ENCODE measurements around the gene MTMR11.

The MTMR11 gene

GRCh38 chr1:149881876-149882275 lies 54.8 kb downstream of the MTMR11 start:
- Histone ChIP-seq H3K79me2 (ENCODE audit: control insufficient read depth, insufficient read depth, low read length, poor library complexity) (peaks cover under 1% of the 10 kb centered on the region), H3K4me3 (ENCODE audit: low read depth, low read length) (no peak overlapping the region), H2BK5ac (ENCODE audit: low read depth, low read length, poor library complexity) (no peak overlapping the region), H3K4ac (ENCODE audit: low read depth, low read length) (no peak overlapping the region), H2AK5ac (ENCODE audit: low read length) (no peak overlapping the region), H2BK120ac (ENCODE audit: insufficient read depth, low read length, poor library complexity) (no peak overlapping the region), H3K9ac (ENCODE audit: low read length) (no peak overlapping the region), H3K36me3 (ENCODE audit: control insufficient read depth in 1 of 2, insufficient read depth in 2 of 2, low read length in 2 of 2) (no peaks in the 10 kb centered on the region), H3K4me2 (ENCODE audit: low read length) (no peak overlapping the region), H3K79me1 (ENCODE audit: low read length) (peaks cover 11% of the 10 kb centered on the region), H4K8ac (ENCODE audit: low read depth, low read length) (no peak overlapping the region), H4K12ac (ENCODE audit: low read depth, low read length) (no peak overlapping the region), H4K91ac (ENCODE audit: low read depth, low read length) (no peak overlapping the region), H3K27me3 (ENCODE audit: insufficient read depth, low read length) (no peaks in the 10 kb centered on the region), H3K27ac (ENCODE audit: low read depth, low read length) (no peak overlapping the region), H3K23ac (ENCODE audit: low read length) (no peak overlapping the region), H3K4me1 (ENCODE audit: control insufficient read depth in 1 of 2, insufficient read depth in 2 of 2, low read length in 2 of 2) (peaks cover 0 to 5% of the 10 kb centered on the region in 2 experiments), H3K18ac (ENCODE audit: low read length) (no peak overlapping the region), H2BK12ac (ENCODE audit: low read length) (no peak overlapping the region), H2AFZ (ENCODE audit: insufficient read depth, low read length, poor library complexity) (no peak overlapping the region), H3K9me3 (ENCODE audit: insufficient read depth, low read depth, low read length) (no peaks in the 10 kb centered on the region), H3K14ac (ENCODE audit: low read length) (no peak overlapping the region)
- no peak for DNase-seq
- no CpG with 5 or more reads among the region's 1 CpG for WGBS (ENCODE audit: extremely low coverage, insufficient coverage, insufficient read length)

- DNase-seq: no peak
- no peak overlapping the region for H4K91ac ChIP-seq (ENCODE audit: low read depth, low read length)
- no CpG with 5 or more reads among the region's 1 CpG for WGBS (ENCODE audit: extremely low coverage, insufficient coverage, insufficient read length)
- H4K8ac ChIP-seq (ENCODE audit: low read depth, low read length): no peak overlapping the region
- H3K4me2 ChIP-seq (ENCODE audit: low read length): no peak overlapping the region
- H3K9me3 ChIP-seq (ENCODE audit: insufficient read depth, low read depth, low read length): no peaks in the 10 kb centered on the region
- peaks cover 0 to 2% of the 10 kb centered on the region in 2 experiments for H3K4me1 ChIP-seq (ENCODE audit: control insufficient read depth in 1 of 2, insufficient read depth in 2 of 2, low read length in 2 of 2)
- H3K18ac ChIP-seq (ENCODE audit: low read length): no peak overlapping the region
- H2BK120ac ChIP-seq (ENCODE audit: insufficient read depth, low read length, poor library complexity): no peak overlapping the region
- no peak overlapping the region for H3K14ac ChIP-seq (ENCODE audit: low read length)
- H2AFZ ChIP-seq (ENCODE audit: insufficient read depth, low read length, poor library complexity): no peak overlapping the region
- H3K23ac ChIP-seq (ENCODE audit: low read length): no peak overlapping the region
- no peaks in the 10 kb centered on the region for H3K79me2 ChIP-seq (ENCODE audit: control insufficient read depth, insufficient read depth, low read length, poor library complexity)
- H3K9ac ChIP-seq (ENCODE audit: low read length): no peak overlapping the region
- no peaks in the 10 kb centered on the region for H3K36me3 ChIP-seq (ENCODE audit: control insufficient read depth in 1 of 2, insufficient read depth in 2 of 2, low read length in 2 of 2)
- H3K27ac ChIP-seq (ENCODE audit: low read depth, low read length): no peak overlapping the region
- H2BK5ac ChIP-seq (ENCODE audit: low read depth, low read length, poor library complexity): no peak overlapping the region
- no peak overlapping the region for H3K4ac ChIP-seq (ENCODE audit: low read depth, low read length)
- H3K79me1 ChIP-seq (ENCODE audit: low read length): no peaks in the 10 kb centered on the region
- no peak overlapping the region for H3K4me3 ChIP-seq (ENCODE audit: low read depth, low read length)
- H4K12ac ChIP-seq (ENCODE audit: low read depth, low read length): no peak overlapping the region
- no peaks in the 10 kb centered on the region for H3K27me3 ChIP-seq (ENCODE audit: insufficient read depth, low read length)
- H2AK5ac ChIP-seq (ENCODE audit: low read length): no peak overlapping the region
- no peak overlapping the region for H2BK12ac ChIP-seq (ENCODE audit: low read length)
These were observed 57.1 kb downstream of the MTMR11 start for GRCh38 chr1:149879556-149879955.
